GM13977 (cell line): ENCODE results near the gene RFTN2.
"Not testable (repeated sequence)": the region's sequence is repeated elsewhere in the genome, so short reads cannot be mapped to it uniquely, and the experiment has no call there.

Experiments
- DNase-seq: peaks from one replicate; pipeline ENCODE4 v3.0.0; 2012; ENCODE audit warnings: low spot score
- CTCF ChIP-seq: IDR thresholded peaks from 2 replicates; pipeline ENCODE4 v1.5.1; 2012; ENCODE audit warnings: mild to moderate bottlenecking, control low read depth; ENCODE audit not compliant: insufficient read depth; ENCODE audit errors: extremely low read depth, missing control alignments
- in situ Hi-C: fragments of 300-500 bp; cut with MboI; formaldehyde crosslinking; loops from one replicate; pipeline ENCODE4 v1.12.0; 2022; ENCODE audit warnings: low sequenced_read_pairs, low pct_unique_long_range_greater_than_20kb, mixed read lengths, inconsistent platforms; ENCODE audit not compliant: unreplicated experiment

The RFTN2 gene

GRCh38 chr2:197596766-197597165 lies 78.6 kb downstream of the RFTN2 start:
- in situ Hi-C loops, result no loop called here
- no peak for TF ChIP-seq CTCF
- DNase-seq, result no peak

GRCh38 chr2:197591339-197592072 lies 83.9 kb downstream of the RFTN2 start:
- in situ Hi-C loops, result no loop called here
- no peak for DNase-seq

GRCh38 chr2:197587255-197587654 lies 88.1 kb downstream of the RFTN2 start:
- in situ Hi-C loops, DNase-seq: not testable (repeated sequence)

More at GRCh38 chr2:197591339-197592072, 83.9 kb downstream of the RFTN2 start:
- TF ChIP-seq CTCF, result no peak

GRCh38 chr2:197580166-197580565 lies 95.2 kb downstream of the RFTN2 start:
- in situ Hi-C loops, DNase-seq: not testable (repeated sequence)

- in situ Hi-C loops, DNase-seq: not testable (repeated sequence)
Measured at GRCh38 chr2:197578294-197578693, 97.1 kb downstream of the RFTN2 start.

- TF ChIP-seq CTCF, result no peak
- DNase-seq, result no peak
- in situ Hi-C loops, result no loop called here
Measured at GRCh38 chr2:197577446-197577845, 97.9 kb downstream of the RFTN2 start.

GRCh38 chr2:197576631-197577030 lies 98.8 kb downstream of the RFTN2 start:
- no peak for TF ChIP-seq CTCF
- in situ Hi-C loops, result no loop called here

GRCh38 chr2:197575987-197576386 lies 99.4 kb downstream of the RFTN2 start:
- in situ Hi-C loops, result no loop called here
- DNase-seq, result no peak
- TF ChIP-seq CTCF, result no peak

More at GRCh38 chr2:197576631-197577030, 98.8 kb downstream of the RFTN2 start:
- DNase-seq, result no peak
